ENCODE measurements around the gene PSMA1.

Gene PSMA1

GRCh38 chr11:14529321-14529720, 9.1 kb upstream of the PSMA1 start:
- DNase-seq = no peak

- no peak for DNase-seq
Observed at GRCh38 chr11:14522801-14523200, 2.6 kb upstream of the PSMA1 start.

GRCh38 chr11:14522245-14522644, 2.1 kb upstream of the PSMA1 start:
- DNase-seq = no peak

GRCh38 chr11:14520747-14521151, 563 bp upstream of the PSMA1 start:
- DNase-seq = no peak

GRCh38 chr11:14519597-14519916, 629 bp downstream of the PSMA1 start:
- peak; percentile 9 for DNase-seq

GRCh38 chr11:14518820-14519219, 1.4 kb downstream of the PSMA1 start:
- no peak for DNase-seq

GRCh38 chr11:14513800-14514199, 6.4 kb downstream of the PSMA1 start:
- no peak for DNase-seq

- no peak for DNase-seq
Observed at GRCh38 chr11:14506532-14506931, 13.7 kb downstream of the PSMA1 start.

- no peak for DNase-seq
Observed at GRCh38 chr11:14503023-14503422, 17.2 kb downstream of the PSMA1 start.

- DNase-seq = no peak
Observed at GRCh38 chr11:14502039-14502438, 18.1 kb downstream of the PSMA1 start.

- DNase-seq = peak; percentile 70
Observed at GRCh38 chr11:14500181-14500651, 20.0 kb downstream of the PSMA1 start.

- peak; percentile 93 for DNase-seq
Observed at GRCh38 chr11:14499560-14500180, 20.5 kb downstream of the PSMA1 start, which contains the start of gene COPB1. TSS of gene COPB1 (minus strand) at chr11:14499811. CDS start at chr11:14498928, 883 bp downstream.

GRCh38 chr11:14499178-14499559, 21.0 kb downstream of the PSMA1 start:
- DNase-seq = no peak

GRCh38 chr11:14480716-14481115, 39.5 kb downstream of the PSMA1 start:
- DNase-seq = no peak

- DNase-seq = no peak
Observed at GRCh38 chr11:14471127-14471526, 49.1 kb downstream of the PSMA1 start.

GRCh38 chr11:14463623-14464022, 56.6 kb downstream of the PSMA1 start:
- DNase-seq = no peak

GRCh38 chr11:14460147-14460546, 60.0 kb downstream of the PSMA1 start:
- no peak for DNase-seq

- no peak for DNase-seq
Observed at GRCh38 chr11:14458377-14458776, 61.8 kb downstream of the PSMA1 start.

- no peak for DNase-seq
Observed at GRCh38 chr11:14455648-14456430, 64.3 kb downstream of the PSMA1 start.

Data from central memory CD4-positive, alpha-beta T cell (primary cell).